ENCODE measurements around the gene RAI2.

DNA sequence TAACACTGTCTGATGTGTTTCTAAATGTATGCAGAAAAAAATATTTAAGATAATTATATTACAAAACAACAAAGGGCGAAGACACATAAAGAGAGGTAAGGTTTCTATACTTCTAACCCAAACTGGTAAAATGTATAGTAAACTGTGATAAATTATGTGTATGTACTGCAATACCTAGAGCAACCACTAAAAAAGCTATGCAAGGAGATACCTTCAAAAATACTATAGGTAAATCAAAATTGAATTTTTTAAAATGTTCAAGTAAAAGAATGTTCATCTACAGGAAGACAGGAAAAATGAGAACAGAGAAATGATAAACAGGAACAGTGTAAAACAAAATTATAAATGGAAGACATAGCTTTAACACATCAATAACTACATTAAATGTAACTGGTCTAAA lies 27.3 kb upstream of the RAI2 start:
- TF ChIP-seq, protein P1, sequence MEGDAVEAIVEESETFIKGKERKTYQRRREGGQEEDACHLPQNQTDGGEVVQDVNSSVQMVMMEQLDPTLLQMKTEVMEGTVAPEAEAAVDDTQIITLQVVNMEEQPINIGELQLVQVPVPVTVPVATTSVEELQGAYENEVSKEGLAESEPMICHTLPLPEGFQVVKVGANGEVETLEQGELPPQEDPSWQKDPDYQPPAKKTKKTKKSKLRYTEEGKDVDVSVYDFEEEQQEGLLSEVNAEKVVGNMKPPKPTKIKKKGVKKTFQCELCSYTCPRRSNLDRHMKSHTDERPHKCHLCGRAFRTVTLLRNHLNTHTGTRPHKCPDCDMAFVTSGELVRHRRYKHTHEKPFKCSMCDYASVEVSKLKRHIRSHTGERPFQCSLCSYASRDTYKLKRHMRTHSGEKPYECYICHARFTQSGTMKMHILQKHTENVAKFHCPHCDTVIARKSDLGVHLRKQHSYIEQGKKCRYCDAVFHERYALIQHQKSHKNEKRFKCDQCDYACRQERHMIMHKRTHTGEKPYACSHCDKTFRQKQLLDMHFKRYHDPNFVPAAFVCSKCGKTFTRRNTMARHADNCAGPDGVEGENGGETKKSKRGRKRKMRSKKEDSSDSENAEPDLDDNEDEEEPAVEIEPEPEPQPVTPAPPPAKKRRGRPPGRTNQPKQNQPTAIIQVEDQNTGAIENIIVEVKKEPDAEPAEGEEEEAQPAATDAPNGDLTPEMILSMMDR (IDR thresholded peaks at IDR 0.05; ENCODE audit: low read depth, low read length) = no peak
- TF ChIP-seq POLR2A (IDR thresholded peaks at IDR 0.05; ENCODE audit: extremely low read depth, insufficient read length) = no peak
- TF ChIP-seq MAX (IDR thresholded peaks at IDR 0.05; ENCODE audit: low read depth, low read length) = no peak
- TF ChIP-seq MYC (IDR thresholded peaks at IDR 0.05; ENCODE audit: low read depth, low read length) = no peak

All from NB4 (cell line).